ENCODE results near the gene NAALADL2.
"Not testable (repeated sequence)": the region's sequence is repeated elsewhere in the genome, so short reads cannot be mapped to it uniquely, and the experiment has no call there.

The NAALADL2 gene

GRCh38 chr3:175792245-175792644 lies 933.1 kb downstream of the NAALADL2 start:
- no peak overlapping the region for H3K27ac ChIP-seq
- TF ChIP-seq ZFX (IDR thresholded peaks at IDR 0.05; ENCODE audit: borderline replicate concordance) (no peak), CTCF (IDR thresholded peaks at IDR 0.05) (no peak)

- H3K27ac ChIP-seq: no peak overlapping the region
- TF ChIP-seq CTCF (IDR thresholded peaks at IDR 0.05) (no peak), ZFX (IDR thresholded peaks at IDR 0.05; ENCODE audit: borderline replicate concordance) (no peak)
Measured at GRCh38 chr3:175798326-175798725, 939.2 kb downstream of the NAALADL2 start.

- TF ChIP-seq ZFX (IDR thresholded peaks at IDR 0.05; ENCODE audit: borderline replicate concordance) (no peak), CTCF (IDR thresholded peaks at IDR 0.05) (no peak)
- no peak overlapping the region for H3K27ac ChIP-seq
Measured at GRCh38 chr3:175805825-175806224, 946.7 kb downstream of the NAALADL2 start.

GRCh38 chr3:175807175-175807574 lies 948.0 kb downstream of the NAALADL2 start:
- no peak for TF ChIP-seq ZFX (IDR thresholded peaks at IDR 0.05; ENCODE audit: borderline replicate concordance)
- no peak for TF ChIP-seq CTCF (IDR thresholded peaks at IDR 0.05)
- no peak overlapping the region for H3K27ac ChIP-seq

GRCh38 chr3:175818811-175819464 lies 959.8 kb downstream of the NAALADL2 start:
- TF ChIP-seq ZFX (IDR thresholded peaks at IDR 0.05; ENCODE audit: borderline replicate concordance) (no peak), CTCF (IDR thresholded peaks at IDR 0.05) (no peak)
- no peak overlapping the region for H3K27ac ChIP-seq

GRCh38 chr3:175822766-175823491 lies 963.8 kb downstream of the NAALADL2 start:
- H3K27ac ChIP-seq: not testable (repeated sequence)

- H3K27ac ChIP-seq: not testable (repeated sequence)
Measured at GRCh38 chr3:175825016-175825580, 966.0 kb downstream of the NAALADL2 start.

GRCh38 chr3:175826759-175827158 lies 967.6 kb downstream of the NAALADL2 start:
- TF ChIP-seq ZFX (IDR thresholded peaks at IDR 0.05; ENCODE audit: borderline replicate concordance) (no peak), CTCF (IDR thresholded peaks at IDR 0.05) (no peak)
- no peak overlapping the region for H3K27ac ChIP-seq

GRCh38 chr3:175829809-175830208 lies 970.7 kb downstream of the NAALADL2 start:
- not testable (repeated sequence) for H3K27ac ChIP-seq

- not testable (repeated sequence) for H3K27ac ChIP-seq
Measured at GRCh38 chr3:175835763-175836162, 976.6 kb downstream of the NAALADL2 start.
